GM19468 (cell line): ENCODE measurements around the gene ANAPC15.

Experiments
- ATAC-seq: cut with Tn5 transposase; IDR thresholded peaks from one replicate; pipeline ENCODE4 v1.9.1; 2021; ENCODE audit warnings: mild to moderate bottlenecking, moderate library complexity, moderate number of reproducible peaks; ENCODE audit not compliant: unreplicated experiment; ENCODE audit errors: extremely low read depth

ANAPC15 gene

GRCh38 chr11:72061739-72062396 lies 50.6 kb downstream of the ANAPC15 start:
- ATAC-seq: no peak
